ENCODE results near the gene KRTAP10-4. TPM values are rescaled to one million over a fixed set of nuclear protein-coding genes. Genes with fewer than 3 reads are reported as not detected.
"Not testable (repeated sequence)": the region's sequence is repeated elsewhere in the genome, so short reads cannot be mapped to it uniquely, and the experiment has no call there.

Gene KRTAP10-4
- total RNA-seq, 1 donor from 2014 or later, result not detected

DNA sequence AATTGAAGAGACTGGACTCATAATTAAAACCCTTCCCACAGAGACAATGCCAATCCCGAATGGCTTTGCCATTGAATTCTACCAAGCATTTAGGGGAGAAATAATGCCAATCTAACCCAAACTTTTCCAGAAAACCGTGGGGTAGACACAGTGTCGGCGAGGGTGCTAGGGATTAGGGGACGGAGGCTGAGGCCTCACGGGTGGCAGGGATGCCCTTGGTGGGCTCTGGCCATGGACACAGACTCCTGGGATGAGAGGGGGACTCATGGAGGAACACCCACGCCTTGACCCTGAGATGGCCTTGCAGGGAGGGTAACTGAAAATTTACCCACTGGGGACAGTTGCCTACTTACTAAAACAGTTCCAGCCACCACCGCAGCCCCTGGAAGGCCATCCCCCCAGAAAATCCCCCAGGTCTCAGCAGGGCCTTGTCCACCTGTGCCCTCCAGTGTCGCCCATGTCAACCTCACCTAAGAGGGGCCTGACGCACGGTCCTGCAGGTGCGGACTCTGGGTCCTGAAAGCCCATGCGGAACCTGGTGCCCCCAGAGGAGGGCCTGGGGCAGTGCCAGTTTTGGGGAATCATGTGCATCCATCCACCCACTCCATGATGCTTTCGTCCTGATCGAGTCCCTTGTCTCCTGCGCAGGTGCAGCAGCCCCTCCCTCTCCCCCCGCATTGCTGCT, 5.0 kb downstream of the KRTAP10-4 start:
- no peak for DNase-seq (ENCODE audit: low read depth)

- no peak for DNase-seq (ENCODE audit: low read depth)
These were observed 5.7 kb downstream of the KRTAP10-4 start for GRCh38 chr21:44579056-44579832.

DNA sequence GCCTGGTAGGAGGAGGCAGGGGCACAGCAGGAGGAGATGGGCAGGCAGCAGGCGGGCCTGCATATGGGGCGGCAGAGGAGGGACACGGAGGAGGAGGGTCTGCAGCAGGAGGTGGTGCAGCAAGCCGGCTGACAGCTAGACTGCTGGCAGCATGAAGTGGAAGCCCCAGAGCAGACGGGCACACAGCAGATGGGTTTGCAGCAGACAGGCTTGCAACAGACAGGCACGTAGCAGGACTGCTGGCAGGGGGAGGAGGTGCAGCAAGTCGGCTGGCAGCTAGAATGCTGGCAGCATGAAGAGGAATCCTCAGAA, 6.3 kb downstream of the KRTAP10-4 start:
- no peak for DNase-seq (ENCODE audit: low read depth)

DNA sequence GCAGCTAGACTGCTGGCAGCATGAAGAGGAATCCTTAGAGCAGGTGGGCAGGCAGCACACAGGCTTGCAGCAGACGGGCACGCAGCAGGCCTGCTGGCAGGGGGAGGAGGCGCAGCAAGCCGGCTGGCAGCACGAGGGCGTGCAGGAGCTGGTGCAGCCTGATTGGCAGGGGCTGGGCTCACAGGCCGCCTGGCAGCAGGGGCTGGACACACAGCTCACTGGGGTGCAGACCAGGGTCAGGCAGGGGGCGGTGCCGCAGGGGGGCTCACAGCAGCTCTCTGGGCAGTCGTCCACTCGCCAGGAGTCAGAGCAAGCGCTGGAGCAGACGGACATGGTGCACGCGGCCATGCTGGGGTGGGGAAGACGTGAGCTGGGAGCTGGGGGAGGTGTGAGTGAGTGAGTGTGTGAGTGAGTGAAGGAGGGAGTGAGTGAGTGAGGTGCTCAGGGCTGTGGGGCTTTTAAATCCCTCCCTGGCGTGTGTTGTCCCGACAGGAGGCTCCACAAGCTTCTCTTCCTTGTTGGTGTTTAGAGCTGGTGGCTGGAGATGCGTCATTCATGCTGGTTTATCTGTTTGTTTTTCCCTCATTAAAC, 6.8 kb downstream of the KRTAP10-4 start, which contains the start of gene KRTAP10-5:
TSS of gene KRTAP10-5 (minus strand) at position 374 of the 591 bp plus-strand sequence. CDS start at position 348, 26 bp downstream.
- DNase-seq (ENCODE audit: low read depth), result not testable (repeated sequence)

GRCh38 chr21:44581158-44581557, 7.6 kb downstream of the KRTAP10-4 start:
- no peak for DNase-seq (ENCODE audit: low read depth)

- DNase-seq (ENCODE audit: low read depth), result no peak
These were observed 8.5 kb downstream of the KRTAP10-4 start for GRCh38 chr21:44582055-44582454.

GRCh38 chr21:44583089-44583799, 9.7 kb downstream of the KRTAP10-4 start:
- DNase-seq (ENCODE audit: low read depth), result no peak

GRCh38 chr21:44583800-44584147, 10.2 kb downstream of the KRTAP10-4 start:
- no peak for DNase-seq (ENCODE audit: low read depth)

GRCh38 chr21:44585892-44586291, 12.4 kb downstream of the KRTAP10-4 start:
- no peak for DNase-seq (ENCODE audit: low read depth)

DNA sequence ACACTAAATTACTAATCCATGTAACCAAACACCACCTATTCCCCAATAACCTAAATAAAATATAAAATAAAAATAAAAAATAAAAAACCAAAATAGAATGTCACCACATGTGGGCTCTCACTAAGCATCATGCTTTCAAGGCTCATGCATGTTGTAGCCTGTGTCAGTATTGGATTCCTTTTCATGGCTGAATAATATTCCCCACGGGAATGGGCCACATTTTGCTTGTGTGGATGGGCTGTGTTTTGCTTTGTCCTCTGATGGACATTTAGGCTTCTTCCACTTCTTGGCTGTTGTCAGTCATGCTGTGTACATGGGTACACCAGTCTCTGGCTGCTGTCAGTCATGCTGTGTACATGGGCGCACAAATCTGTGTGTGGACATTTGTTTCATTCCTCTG, 15.6 kb downstream of the KRTAP10-4 start:
- no peak for DNase-seq (ENCODE audit: low read depth)

DNA sequence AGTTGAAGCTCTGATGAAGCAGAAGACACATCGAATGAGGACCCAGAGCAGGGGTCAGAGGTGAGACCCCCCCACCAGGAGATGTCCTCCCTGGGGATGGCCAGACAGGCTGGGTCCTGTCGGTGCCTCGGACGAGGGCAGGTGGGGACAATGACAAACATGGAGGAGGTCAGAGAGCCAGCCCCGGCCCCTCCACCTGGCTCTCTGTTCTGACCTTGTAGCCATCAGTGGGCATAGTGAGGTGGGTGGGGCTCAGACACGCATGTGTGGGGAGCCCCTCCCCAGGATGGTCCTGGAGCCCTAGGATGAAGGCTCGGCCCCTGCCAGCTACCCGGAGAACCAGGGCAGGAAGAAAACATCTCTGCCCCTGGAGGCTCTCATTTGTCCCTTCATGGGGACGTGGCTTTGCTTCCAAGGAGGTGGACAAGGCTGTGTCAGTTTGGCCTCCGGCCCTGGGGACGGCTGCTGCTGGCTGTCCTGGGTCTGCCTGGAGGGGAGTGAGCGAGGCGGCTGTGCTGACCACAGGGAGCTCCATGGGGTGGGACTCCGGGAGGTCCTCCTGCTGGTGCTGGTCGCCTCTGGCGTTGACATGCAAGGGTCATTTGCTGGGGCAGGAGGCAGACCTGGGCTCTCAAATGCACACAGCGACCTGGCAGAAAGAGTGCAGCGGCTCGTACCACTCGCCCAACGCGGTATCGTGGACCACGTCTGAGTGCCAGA, 16.2 kb downstream of the KRTAP10-4 start:
- no peak for DNase-seq (ENCODE audit: low read depth)

- no peak for DNase-seq (ENCODE audit: low read depth)
These were observed 16.8 kb downstream of the KRTAP10-4 start for GRCh38 chr21:44590311-44590721.

DNA sequence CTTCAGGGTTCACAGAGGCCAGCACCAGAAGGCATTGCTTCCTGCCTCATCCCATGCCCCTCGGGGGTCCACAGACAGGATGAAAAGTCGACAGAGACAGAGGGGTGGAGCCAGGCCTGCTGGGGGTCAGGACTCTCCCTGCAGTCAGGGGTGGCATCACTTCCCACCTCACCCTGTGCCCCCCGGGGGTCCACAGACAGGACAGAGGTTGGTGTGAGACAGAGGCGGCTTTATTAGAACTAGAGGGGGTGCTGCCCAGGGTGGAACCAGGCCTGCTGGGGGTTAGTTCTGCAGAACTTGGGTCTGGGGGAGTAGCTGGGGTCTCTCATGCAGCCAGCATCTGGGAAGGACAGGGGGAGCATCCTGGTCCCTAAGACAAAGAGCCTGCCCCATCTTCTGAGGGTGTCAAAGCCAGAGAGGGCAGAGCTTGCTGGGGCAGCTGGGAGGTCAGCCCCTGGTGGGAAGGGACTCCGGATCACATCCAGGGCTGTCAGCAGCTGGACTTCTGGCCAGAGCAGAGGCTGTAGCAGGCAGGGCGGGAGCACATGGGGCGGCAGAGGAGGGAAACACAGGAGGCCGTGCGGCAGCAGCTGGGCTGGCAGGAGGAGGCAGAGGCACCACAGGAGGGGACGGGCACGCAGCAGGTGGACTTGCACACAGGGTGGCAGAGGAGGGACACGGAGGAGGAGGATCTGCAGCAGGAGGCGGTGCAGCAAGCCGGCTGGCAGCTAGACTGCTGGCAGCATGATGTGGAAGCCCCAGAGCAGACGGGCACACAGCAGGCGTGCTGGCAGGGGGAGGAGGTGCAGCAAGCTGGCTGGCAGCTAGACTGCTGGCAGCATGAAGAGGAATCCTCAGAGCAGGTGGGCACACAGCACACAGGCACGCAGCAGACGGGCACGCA, 17.6 kb downstream of the KRTAP10-4 start:
- not testable (repeated sequence) for DNase-seq (ENCODE audit: low read depth)

- DNase-seq (ENCODE audit: low read depth), result not testable (repeated sequence)
These were observed 18.2 kb downstream of the KRTAP10-4 start for GRCh38 chr21:44591801-44592130.

- no peak for DNase-seq (ENCODE audit: low read depth)
These were observed 19.1 kb downstream of the KRTAP10-4 start, which contains the start of gene KRTAP10-6 for GRCh38 chr21:44592446-44593311. KRTAP10-6 (minus strand) TSS chr21:44592505; CDS start chr21:44592484, 21 bp downstream.

- no peak for DNase-seq (ENCODE audit: low read depth)
These were observed 20.3 kb downstream of the KRTAP10-4 start for GRCh38 chr21:44593598-44594405.

GRCh38 chr21:44594406-44594916, 20.9 kb downstream of the KRTAP10-4 start:
- DNase-seq (ENCODE audit: low read depth), result no peak

- no peak for DNase-seq (ENCODE audit: low read depth)
These were observed 22.0 kb downstream of the KRTAP10-4 start for GRCh38 chr21:44595524-44595923.
